Mucosa of rectum (tissue), 2 donors: Measurements from ENCODE around the gene ACO1.

Source experiments
- H3K27ac ChIP-seq, 2 donors: one replicate each; pipeline ENCODE4 v1.7.0; 2013; ENCODE audit warnings: inconsistent platforms in 2 of 2, low read depth in 2 of 2, low read length in 2 of 2
- H3K27me3 ChIP-seq, 2 donors: one replicate each; pipeline ENCODE4 v1.7.0; 2013; ENCODE audit warnings: low read length in 2 of 2; ENCODE audit not compliant: control insufficient read depth in 2 of 2, insufficient read depth in 2 of 2
- H3K36me3 ChIP-seq, 2 donors: one replicate each; pipeline ENCODE4 v1.7.0; 2013; ENCODE audit warnings: low read length in 2 of 2; ENCODE audit not compliant: control insufficient read depth in 2 of 2, insufficient read depth in 2 of 2
- H3K4me1 ChIP-seq, 2 donors: one replicate each; pipeline ENCODE4 v1.7.0; 2013; ENCODE audit warnings: low read length in 2 of 2, mild to moderate bottlenecking in 1 of 2; ENCODE audit not compliant: control insufficient read depth in 2 of 2, insufficient read depth in 2 of 2
- H3K4me3 ChIP-seq, 2 donors: one replicate each; pipeline ENCODE4 v1.7.0; 2013; ENCODE audit warnings: low read length in 2 of 2
- H3K9ac ChIP-seq, 2 donors: one replicate each; pipeline ENCODE4 v1.7.0; 2013; ENCODE audit warnings: low read length in 2 of 2, low read depth in 1 of 2, mild to moderate bottlenecking in 1 of 2
- H3K9me3 ChIP-seq, 2 donors: one replicate each; pipeline ENCODE4 v1.7.0; 2013; ENCODE audit warnings: low read length in 2 of 2; ENCODE audit not compliant: control insufficient read depth in 2 of 2
- donor health status: healthy.
- donor health status: Normal muscosa, but diverticular disease.

The ACO1 gene

GRCh38 chr9:32503008-32503407 lies 118.6 kb downstream of the ACO1 start:
- H3K4me3 ChIP-seq: no peak overlapping the region
- H3K27ac ChIP-seq: no peak overlapping the region
- H3K4me1 ChIP-seq: no peaks in the 10 kb centered on the region
- peaks cover 4 to 10% of the 10 kb centered on the region in 2 donors for H3K36me3 ChIP-seq
- H3K9ac ChIP-seq: no peak overlapping the region
- no peaks in the 10 kb centered on the region for H3K27me3 ChIP-seq
- no peaks in the 10 kb centered on the region for H3K9me3 ChIP-seq
